ENCODE data around the gene CTSG.

The CTSG gene

DNA sequence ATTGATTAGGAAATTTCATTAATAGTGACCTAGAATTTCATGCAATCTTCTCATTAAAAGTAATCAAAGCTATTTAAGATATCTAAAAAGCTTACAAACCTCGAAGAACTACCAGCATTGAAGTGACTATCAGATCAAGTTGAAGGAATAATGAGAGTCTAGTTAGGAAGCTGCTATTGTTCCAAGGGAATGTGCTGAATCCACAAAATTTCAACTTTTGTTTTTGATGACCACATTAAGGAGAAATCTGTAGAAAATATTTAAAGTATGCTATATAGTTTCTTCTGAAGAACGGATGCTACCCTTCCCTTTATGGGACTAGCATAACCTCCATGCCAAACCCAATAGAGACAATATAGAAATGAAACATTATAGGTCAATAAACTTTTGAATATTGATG lies 2.5 kb upstream of the CTSG start:
- H3K4me1 ChIP-seq (ENCODE audit: low read length), result no peaks in the 10 kb centered on the region
- TF ChIP-seq EZH2phosphoT487 (IDR thresholded peaks at IDR 0.05; ENCODE audit: low read length) (no peak), EZH2 (optimal IDR thresholded peaks at IDR 0.05; ENCODE audit: low read depth, low read length) (no peak)
- TF ChIP-seq, protein P1, sequence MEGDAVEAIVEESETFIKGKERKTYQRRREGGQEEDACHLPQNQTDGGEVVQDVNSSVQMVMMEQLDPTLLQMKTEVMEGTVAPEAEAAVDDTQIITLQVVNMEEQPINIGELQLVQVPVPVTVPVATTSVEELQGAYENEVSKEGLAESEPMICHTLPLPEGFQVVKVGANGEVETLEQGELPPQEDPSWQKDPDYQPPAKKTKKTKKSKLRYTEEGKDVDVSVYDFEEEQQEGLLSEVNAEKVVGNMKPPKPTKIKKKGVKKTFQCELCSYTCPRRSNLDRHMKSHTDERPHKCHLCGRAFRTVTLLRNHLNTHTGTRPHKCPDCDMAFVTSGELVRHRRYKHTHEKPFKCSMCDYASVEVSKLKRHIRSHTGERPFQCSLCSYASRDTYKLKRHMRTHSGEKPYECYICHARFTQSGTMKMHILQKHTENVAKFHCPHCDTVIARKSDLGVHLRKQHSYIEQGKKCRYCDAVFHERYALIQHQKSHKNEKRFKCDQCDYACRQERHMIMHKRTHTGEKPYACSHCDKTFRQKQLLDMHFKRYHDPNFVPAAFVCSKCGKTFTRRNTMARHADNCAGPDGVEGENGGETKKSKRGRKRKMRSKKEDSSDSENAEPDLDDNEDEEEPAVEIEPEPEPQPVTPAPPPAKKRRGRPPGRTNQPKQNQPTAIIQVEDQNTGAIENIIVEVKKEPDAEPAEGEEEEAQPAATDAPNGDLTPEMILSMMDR (IDR thresholded peaks at IDR 0.05; ENCODE audit: low read length), result no peak
- no peaks in the 10 kb centered on the region for H3K9me3 ChIP-seq (replicated peaks; ENCODE audit: insufficient read depth, low read length)
- no peaks in the 10 kb centered on the region for H4K20me1 ChIP-seq (ENCODE audit: insufficient read depth, low read length)
- H3K4me3 ChIP-seq (ENCODE audit: low read length), result no peak overlapping the region
- H3K36me3 ChIP-seq (replicated peaks; ENCODE audit: insufficient read depth, low read length), result no peaks in the 10 kb centered on the region
- H3K9ac ChIP-seq (ENCODE audit: low read length), result no peak overlapping the region
- no peaks in the 10 kb centered on the region for H3F3A ChIP-seq (ENCODE audit: insufficient read depth, low read length)
- no peaks in the 10 kb centered on the region for H3K79me2 ChIP-seq (ENCODE audit: low read length)
- H3K27me3 ChIP-seq (replicated peaks; ENCODE audit: insufficient read depth, low read length), result no peaks in the 10 kb centered on the region
- H3K4me2 ChIP-seq (ENCODE audit: low read depth, low read length), result no peak overlapping the region
- H3K9me2 ChIP-seq (replicated peaks; ENCODE audit: insufficient read depth, low read length), result no peaks in the 10 kb centered on the region
- no peak overlapping the region for H2AFZ ChIP-seq (ENCODE audit: low read length)
- H3K27ac ChIP-seq (ENCODE audit: low read length), result no peak overlapping the region
- DNase-seq, result no peak

DNA sequence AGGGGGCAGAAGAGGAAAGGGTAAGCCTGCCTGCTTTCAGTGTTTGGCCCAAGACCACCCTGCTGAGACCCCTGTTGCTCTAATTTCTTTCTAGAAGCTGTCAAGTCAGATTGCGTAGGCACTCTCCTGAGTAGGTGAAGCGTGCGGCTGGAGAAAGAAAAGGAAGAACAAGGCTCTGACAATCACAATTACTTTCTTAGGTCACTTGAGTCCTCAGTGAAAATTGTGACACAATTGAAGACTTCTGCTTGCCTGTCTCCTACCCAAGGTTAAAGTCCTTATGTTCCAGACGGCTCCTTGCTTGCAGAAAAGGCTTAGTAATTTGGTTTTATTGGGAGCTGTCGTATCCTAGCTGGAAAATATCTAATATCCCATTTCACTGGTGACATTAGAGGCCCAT lies 721 bp upstream of the CTSG start:
- TF ChIP-seq, protein P1 (IDR thresholded peaks at IDR 0.05; ENCODE audit: low read length), result no peak
- TF ChIP-seq EZH2phosphoT487 (IDR thresholded peaks at IDR 0.05; ENCODE audit: low read length) (no peak), EZH2 (optimal IDR thresholded peaks at IDR 0.05; ENCODE audit: low read depth, low read length) (no peak)
- H2AFZ ChIP-seq (ENCODE audit: low read length), result no peak overlapping the region
- H3K9me3 ChIP-seq (replicated peaks; ENCODE audit: insufficient read depth, low read length), result no peaks in the 10 kb centered on the region
- no peaks in the 10 kb centered on the region for H3F3A ChIP-seq (ENCODE audit: insufficient read depth, low read length)
- H4K20me1 ChIP-seq (ENCODE audit: insufficient read depth, low read length), result no peaks in the 10 kb centered on the region
- H3K4me1 ChIP-seq (ENCODE audit: low read length), result no peaks in the 10 kb centered on the region
- H3K4me3 ChIP-seq (ENCODE audit: low read length), result no peak overlapping the region
- no peak overlapping the region for H3K27ac ChIP-seq (ENCODE audit: low read length)
- no peaks in the 10 kb centered on the region for H3K36me3 ChIP-seq (replicated peaks; ENCODE audit: insufficient read depth, low read length)
- no peaks in the 10 kb centered on the region for H3K79me2 ChIP-seq (ENCODE audit: low read length)
- no peaks in the 10 kb centered on the region for H3K27me3 ChIP-seq (replicated peaks; ENCODE audit: insufficient read depth, low read length)
- H3K9ac ChIP-seq (ENCODE audit: low read length), result no peak overlapping the region
- H3K4me2 ChIP-seq (ENCODE audit: low read depth, low read length), result no peak overlapping the region
- DNase-seq, result no peak
- no peaks in the 10 kb centered on the region for H3K9me2 ChIP-seq (replicated peaks; ENCODE audit: insufficient read depth, low read length)

GRCh38 chr14:24574206-24574774 lies 1.8 kb downstream of the CTSG start:
- H4K20me1 ChIP-seq (ENCODE audit: insufficient read depth, low read length), result no peaks in the 10 kb centered on the region
- no peaks in the 10 kb centered on the region for H3K9me3 ChIP-seq (replicated peaks; ENCODE audit: insufficient read depth, low read length)
- no peak for TF ChIP-seq EZH2 (optimal IDR thresholded peaks at IDR 0.05; ENCODE audit: low read depth, low read length)
- TF ChIP-seq, protein P1 (IDR thresholded peaks at IDR 0.05; ENCODE audit: low read length), result no peak
- no peak for TF ChIP-seq EZH2phosphoT487 (IDR thresholded peaks at IDR 0.05; ENCODE audit: low read length)
- no peak overlapping the region for H3K4me2 ChIP-seq (ENCODE audit: low read depth, low read length)
- no peak overlapping the region for H3K27ac ChIP-seq (ENCODE audit: low read length)
- no peak overlapping the region for H2AFZ ChIP-seq (ENCODE audit: low read length)
- H3K27me3 ChIP-seq (replicated peaks; ENCODE audit: insufficient read depth, low read length), result no peaks in the 10 kb centered on the region
- no peaks in the 10 kb centered on the region for H3K9me2 ChIP-seq (replicated peaks; ENCODE audit: insufficient read depth, low read length)
- H3K9ac ChIP-seq (ENCODE audit: low read length), result no peak overlapping the region
- H3K4me3 ChIP-seq (ENCODE audit: low read length), result no peak overlapping the region
- no peaks in the 10 kb centered on the region for H3F3A ChIP-seq (ENCODE audit: insufficient read depth, low read length)
- no peaks in the 10 kb centered on the region for H3K36me3 ChIP-seq (replicated peaks; ENCODE audit: insufficient read depth, low read length)
- no peaks in the 10 kb centered on the region for H3K79me2 ChIP-seq (ENCODE audit: low read length)
- no peak for DNase-seq
- no peaks in the 10 kb centered on the region for H3K4me1 ChIP-seq (ENCODE audit: low read length)

All from MM.1S (cell line).